NCI-H345 treated with DMSO at 0.1 percent for 48 hours (cell line): ENCODE measurements around the gene CDH22.
A peak's percentile ranks its signal among the peaks of the same experiment; 100 is the strongest.

ENCODE experiments used
- DNase-seq: peaks from one replicate; lab custom pipeline; 2025; ENCODE audit not compliant: unreplicated experiment; lab: John Stamatoyannopoulos, UW

Gene CDH22

DNA sequence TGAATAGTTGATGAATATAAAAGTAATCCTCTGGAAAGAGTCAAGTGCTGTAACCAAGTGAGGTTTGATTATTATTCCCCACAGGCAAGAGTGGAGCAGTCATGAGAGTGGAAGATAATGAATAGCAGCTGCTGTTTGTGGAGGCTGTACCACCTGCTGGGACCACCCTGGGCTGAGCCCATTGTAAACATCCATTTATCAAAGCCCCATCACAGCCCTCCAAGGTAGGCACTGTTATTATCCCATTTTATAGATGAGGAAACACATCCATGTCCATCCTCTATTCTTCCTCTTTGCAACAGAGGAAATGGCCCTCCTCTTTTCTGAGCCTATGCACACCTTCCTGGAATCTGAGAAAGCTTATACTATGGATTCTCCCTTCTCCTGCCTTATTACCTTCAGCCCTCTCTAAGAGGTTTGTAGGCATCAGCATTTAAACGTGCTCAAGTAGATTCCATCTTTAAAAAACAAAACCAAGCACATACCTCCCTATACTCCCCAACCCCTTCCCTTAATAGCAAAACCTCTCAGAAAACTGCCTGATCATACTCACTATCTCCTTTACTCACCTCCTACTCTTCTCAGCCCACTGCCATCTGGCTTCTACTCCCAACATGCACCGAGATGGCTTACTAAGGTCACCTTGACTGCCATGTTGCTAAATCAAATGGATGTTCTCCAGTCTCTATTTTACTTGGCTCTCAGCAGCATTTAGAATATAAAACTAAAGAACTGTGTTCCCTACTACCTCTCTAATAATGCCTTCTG, 37.1 kb downstream of the CDH22 start:
- DNase-seq: peak; percentile 96

DNA sequence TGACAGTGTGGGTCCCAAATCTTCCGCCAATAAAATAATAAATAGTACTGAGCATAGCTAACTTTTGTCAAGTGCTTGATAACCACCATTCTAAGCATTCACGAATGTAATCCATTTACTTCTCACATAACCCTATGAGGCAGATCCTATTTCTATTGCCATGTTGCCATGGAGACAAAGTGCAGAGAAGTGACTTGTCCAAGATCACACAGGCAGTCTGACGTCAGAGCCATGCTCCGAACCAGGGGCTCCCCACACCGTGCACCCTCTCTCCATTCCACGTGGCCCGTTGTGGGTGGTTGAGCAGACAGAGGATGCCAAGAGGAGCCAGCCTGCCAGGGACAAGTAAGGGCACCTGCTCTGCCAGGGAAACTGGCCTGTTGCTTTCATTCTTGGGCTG, 38.9 kb downstream of the CDH22 start:
- DNase-seq: no peak

DNA sequence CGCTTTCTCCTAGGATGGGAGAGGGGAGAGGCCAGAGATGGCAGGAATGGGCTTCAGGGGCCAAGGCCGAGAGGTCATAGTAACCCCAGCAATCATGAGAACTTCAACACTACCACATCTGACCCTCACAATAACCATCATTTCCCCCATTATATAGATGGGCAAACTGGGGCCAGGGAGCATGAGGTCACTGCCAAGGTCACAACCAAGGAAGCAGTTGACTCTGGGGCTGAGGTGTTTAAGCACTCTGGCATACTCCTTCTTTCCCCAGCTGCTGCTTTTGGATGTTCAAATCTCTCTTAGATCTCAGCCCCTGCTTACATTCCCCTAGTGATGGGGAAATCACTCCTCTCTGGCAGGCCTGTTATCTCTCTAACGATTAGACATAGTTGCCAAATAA, 39.6 kb downstream of the CDH22 start:
- DNase-seq: no peak

DNA sequence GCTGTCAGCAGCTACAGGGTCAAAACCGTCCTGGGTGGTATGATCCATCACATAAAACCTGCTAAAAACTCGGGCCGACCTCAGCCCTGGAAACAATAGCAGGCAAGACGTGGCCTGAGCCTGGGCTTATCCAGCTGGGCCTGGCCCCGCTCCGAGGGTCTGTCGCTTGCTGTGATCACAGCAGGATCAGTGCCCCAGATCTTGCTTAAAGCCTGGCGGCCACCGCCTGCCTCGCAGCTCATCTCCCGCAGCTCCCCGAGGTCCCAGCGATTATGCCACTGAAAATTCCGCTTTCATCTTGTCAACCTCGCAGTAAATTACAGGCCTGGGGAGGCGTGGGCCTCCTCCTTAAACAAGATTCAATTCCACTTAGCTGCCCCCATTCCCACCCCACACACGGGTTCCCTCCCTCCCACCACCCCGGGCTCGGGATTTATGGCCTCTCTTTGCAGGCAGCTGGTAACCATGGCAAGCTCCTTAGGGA, 40.1 kb downstream of the CDH22 start:
- DNase-seq: no peak

DNA sequence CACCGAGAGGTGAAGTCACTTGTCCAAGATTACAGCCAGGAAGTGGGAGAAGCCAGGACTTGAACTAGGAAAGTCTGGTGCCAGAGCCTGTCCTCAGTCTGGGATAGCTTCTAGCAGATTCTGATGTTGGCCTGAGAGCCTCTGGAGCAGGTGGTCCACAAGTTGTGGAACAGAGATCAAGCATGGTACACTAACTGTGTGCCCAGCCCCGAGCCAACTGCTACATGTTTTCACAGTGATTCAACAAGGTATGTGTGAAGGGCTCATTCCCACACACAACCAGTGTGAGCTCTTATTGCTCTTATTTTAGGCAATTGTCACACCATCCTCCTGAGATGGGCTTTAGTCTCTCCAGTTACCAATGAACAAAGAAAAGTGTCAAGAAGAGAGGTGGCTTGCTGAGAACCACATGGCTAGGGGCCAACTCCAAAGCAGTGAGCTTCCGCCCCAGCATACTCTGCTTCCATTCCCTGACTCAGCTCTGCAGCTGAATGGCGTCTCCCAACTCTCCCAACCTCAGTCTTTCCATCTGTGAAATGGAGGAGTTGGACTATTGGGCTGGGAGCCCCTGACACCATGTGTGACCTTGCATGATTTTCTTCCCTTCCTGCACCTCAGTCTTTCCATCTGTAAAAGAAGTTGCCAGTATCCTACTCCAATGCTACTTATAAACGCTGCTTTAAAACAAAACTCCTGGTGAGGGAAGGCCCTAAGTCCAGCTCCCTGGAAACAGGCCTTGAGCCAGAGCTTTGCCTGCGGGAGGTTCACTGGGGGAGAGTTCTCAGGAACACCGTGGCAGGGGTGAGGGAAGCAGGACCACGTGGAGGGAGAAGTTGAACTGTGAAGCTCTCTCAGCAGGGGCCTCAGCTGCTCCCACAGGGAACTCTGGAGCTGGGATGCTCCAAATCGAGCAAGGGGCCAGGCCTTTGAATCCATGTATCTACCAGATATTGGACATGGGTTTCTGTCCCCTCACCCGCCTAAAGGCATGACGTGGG, 40.9 kb downstream of the CDH22 start:
- peak; percentile 79 for DNase-seq

DNA sequence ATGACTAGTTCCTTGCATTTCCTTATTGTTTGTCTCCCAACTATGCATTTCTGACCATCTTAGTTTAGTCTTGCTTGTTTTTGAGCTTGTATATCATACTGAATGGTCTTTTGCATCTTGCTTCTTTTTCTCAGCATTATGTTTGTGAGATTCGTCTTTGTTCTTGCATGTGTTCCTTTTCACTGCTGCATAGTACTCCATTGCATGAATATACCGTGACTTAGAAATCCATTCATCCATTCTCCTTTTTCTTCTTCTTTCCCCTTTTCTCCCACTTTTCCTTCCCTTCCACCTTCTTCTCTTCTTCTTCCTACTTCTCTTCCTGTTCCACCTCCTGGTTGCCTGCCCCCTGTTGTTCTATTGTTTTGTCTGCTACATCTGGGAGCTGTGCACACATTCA, 42.8 kb downstream of the CDH22 start:
- no peak for DNase-seq

DNA sequence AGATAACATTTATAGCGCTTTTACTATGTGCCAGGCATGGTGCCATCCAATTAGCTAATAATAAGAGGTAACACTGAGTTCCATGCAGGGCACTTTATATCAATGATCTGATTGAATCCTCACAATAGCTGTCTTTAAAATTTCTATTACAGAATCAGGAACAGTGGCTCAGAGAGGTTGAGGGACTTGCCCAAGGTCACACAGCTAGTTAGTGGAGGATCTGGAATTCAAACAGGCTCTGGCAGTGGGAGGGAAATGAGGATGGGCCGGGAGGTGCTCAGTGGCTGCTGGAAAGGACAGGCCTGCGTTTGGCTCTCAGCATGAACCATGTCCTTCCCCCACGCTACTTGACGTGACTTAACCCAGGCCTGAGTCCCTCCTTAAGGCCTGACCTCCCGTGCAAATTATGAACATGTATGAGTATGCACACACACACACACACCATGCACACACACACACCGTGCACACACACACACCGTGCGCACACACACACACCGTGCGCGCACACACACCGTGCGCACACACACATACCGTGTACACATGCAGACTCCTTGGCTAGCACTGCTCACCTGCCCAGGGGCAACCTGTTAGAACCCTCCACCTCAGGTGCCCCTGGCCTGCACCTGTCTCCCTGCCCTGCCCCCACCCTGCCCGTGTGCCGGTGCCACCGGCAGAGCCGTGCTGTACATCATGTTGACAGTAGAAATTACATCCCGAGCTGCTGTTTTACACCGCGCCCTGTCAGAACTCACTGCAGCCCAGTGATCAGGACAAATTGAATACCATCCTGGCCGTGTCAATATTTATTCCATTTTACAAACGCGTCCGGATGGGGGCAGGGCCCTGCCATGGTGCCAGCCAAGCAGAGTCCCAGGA, 43.7 kb downstream of the CDH22 start:
- peak; percentile 18 for DNase-seq

DNA sequence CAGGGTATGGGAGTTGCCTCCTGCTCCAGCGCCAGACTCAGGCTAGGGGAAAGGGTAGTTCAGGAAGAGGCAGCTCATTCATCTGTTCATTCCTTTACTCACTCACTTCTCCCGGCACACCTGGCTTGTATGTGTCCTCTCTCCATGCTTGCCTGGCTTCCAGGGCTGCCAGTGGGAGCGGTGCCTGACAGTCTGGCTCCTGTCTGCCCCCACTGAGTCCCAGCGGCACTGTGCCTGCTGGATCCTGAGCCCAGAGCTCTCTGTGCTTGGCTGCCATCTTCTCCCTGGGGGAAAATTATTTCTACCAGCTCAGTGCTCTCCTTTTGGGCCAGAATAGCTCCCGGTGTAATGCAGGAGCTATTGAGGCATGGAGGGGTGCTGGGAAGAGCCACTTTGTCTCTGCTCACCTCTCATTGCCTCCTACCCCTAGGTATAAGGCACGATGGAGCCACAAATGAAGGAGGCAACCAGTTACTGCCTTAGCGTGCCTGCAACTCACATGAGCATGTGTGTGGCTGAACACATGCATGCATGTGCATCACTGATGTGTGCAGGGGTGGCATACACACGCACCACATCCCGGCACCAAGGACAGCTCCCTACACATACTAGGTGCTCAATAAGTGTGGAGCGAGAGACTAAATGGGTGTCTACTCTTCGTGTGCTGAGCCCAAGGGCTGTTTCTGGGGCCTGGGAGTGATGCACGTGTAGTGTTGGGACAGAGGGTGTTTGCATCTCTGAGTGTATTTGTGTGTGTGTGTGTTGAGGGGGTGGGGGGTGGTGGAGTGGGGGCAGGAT, 46.6 kb downstream of the CDH22 start:
- DNase-seq: no peak

DNA sequence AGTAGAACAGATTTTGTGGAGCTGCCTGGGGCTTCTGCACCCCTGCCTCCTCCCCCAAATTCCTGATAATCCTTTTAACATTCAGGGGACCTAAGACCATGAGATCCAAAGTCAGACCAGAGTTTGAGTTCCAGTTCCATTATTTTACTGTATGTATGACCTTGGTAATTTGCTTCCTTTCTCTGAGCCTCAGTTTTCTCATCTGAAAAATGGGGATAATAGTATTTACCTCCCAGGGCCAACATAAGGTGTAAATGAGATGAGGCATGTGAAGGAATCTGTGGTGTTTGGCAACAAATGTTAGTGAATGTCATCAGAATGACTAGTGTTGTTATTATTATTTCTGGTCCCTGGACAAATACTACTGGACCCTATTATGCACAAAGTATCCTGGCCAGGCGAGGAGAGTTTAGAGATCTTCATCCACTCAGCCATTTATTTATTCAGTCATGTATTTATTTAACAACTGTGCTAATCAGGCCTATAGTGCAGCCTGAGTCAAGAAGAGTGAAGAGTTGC, 47.3 kb downstream of the CDH22 start:
- DNase-seq: no peak

DNA sequence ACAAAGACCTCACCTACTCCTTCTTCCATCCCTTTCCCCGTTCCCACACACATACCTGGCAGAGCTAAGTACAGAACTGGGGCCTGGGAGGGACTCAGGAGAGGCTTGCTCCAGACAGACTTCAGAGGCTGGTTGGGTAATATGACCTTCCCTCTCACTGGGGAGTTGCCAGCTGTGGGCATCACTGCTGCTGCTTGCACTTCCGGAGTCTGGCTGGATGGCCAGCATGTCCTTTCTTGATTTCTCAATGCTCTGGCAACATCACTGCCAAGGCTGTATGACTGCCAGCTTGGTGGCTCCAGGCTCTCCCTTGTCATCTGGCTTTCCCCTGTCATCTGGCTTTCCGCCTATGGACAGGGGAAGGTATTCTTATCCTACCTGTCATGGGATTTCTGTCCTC, 47.8 kb downstream of the CDH22 start:
- no peak for DNase-seq

DNA sequence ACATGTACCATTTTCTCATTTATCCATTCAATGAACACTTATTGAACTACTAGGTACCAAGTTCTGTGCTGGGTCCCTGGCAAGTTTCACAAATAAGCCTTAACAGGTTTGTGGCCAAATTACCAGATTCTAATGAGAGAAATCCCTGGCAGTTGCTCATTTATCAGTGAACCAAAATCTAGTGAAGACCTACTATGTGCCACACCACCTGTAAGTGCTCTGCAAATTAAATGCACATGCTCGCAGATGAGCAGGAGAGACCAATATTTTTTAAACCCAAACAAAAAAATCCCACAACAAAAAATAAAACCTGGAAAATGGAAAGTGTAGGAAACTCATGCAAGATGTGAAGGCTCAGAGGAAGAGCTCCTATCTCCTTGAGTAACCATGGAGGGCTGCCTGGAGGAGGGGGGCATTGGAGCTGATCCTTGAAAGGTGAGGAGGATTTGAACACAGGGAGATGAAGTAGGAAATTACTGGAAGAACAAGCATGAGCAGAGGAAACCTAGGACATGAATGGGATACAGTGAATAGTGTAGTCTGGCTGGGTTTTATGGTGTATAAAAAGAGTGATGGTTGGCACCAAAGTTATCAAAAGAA, 48.9 kb downstream of the CDH22 start:
- DNase-seq: no peak

DNA sequence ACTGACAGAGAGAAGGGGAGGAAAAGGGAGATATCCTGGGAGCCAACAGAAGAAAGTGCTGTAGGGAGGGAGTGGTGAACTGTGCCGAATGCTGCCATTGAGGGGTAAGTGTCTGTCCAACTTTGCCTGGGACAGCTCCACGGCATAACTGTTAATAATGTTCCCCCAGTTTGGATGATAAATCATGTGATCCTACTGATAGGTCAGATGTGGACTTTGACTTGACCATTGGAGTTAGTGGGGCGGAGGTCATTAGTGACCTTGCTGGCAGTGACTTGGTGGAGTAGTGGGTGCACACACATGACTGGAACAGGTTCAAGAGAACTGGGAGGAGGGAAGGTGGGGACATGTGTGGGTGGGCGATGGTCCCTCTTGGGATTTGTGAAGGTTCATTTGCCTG, 50.4 kb downstream of the CDH22 start:
- DNase-seq: no peak

DNA sequence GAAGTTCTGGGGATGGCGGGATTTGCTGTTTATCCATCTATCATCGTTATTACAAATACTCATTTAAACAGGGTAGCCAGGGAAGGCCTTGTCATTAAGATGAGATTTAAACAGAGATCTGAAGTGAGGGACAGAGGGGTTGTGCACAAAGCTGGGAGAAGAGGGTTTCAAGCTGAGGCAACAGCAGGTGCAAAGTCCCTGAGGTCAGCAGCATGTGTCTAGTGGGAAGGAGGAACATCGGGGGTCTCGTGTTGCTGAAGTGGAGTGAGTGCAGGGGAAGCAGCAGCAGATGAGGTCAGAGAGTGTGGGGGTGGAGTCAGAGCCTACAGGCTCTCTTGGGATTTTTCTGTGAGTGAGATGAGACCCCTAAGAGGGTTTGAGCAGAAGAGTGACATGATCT, 52.0 kb downstream of the CDH22 start:
- DNase-seq: no peak

DNA sequence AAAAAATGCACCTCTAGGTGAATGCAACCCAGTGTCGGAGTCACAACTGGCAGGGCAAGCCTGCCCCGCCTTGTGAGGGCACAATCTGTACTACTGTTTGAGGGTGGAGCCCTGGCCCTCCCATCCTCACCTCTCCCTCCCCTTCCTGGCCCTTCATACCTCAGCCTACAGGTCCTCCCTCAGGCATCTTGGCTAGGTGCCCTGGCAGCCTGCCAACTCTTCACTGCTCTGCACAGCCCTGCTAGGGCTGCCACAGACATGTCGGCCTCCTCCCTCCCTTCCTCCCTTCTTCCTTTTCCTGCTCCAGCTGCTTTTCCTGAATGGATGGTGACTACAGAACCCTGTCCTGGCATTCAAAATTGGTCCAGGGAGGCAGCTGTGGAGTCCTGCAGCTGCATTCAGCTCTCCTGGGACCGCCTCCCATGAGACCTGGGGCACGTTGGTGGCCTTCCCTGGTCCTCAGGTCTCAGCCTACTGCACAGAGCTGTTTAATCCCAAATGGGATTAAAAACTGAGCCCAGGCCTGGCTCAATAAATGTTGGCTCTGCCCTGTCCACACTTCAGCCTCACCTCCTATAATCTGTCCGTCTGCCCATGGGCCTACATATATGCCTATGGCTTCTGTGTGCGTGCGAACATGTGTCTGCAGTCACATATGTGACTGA, 52.7 kb downstream of the CDH22 start:
- peak; percentile 99 for DNase-seq

DNA sequence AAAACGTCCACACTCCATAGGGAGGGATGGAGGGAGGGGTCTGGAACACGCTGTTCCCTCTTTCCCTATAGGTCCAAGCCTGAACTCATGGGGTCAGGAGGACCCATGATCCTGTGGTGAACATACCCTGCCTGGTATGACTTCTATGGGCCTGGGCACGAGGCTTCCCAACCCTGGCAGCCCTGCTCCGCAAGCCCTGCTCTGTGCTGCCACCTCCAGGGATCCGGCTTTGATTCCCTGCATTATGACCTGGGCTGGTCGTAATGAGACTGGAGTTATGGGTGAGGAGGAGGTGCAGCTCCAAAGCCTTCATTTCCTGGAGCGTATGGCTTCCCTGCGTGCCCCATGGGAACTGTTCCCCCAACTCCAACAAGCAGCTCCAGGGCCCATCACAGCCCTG, 54.9 kb downstream of the CDH22 start:
- no peak for DNase-seq

DNA sequence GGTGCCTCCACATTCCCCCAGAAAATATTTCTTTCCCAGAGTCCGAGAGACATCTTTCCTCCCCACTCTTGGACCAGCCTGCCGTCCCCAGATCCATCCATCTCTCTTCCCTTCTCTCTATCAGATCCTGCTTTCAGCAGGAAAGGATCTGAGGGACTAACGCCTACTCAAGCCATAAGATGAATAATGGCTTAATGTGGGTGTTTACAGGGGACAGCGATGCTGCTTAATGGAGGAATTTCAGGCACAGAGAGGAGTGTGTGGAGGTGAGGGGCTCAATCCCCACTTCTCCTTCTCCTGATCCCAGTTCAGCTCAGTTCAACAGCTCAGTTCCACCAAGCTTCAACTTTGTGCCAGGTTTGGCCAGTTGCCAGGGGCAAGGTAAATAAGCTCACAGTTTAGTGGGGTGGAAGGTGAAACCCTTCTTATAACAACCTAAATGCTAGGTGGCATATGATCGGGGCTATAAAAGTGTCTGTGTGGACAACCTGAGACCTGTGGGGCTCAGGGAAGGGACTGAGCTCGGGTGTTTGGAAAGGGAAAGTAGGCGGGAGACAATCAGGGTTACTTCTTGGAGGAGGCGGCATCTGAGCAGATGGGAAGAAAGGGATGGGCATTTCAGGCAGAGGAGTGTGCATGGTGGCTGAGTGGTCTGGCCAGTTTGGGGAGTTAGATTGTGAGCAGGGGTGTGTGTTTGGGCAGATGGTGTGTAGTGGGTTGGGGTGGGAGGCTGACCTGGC, 55.8 kb downstream of the CDH22 start:
- peak; percentile 14 for DNase-seq

DNA sequence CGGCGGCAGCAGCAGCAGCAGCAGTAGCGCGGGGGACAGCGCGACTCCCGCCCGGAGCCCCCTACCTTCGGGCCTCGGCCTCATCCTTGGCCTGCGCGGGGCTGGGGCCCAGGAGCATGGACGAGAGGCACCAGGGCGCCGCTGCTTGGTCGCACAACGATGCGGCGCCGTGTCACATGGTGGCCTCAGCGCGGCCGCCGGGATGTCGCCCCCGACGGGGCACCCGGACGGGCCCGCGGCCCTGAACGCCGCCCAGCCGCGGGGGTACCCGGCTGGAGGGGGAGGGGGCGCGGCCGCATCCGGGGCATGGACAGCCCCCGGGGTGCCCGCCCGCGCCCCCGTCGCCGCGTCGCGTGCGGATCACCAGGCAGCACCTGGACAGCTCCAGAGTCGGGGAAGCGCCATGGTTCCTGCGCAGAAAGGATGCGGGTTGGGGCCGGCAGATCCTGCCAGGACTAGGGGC, 57.1 kb downstream of the CDH22 start:
- no peak for DNase-seq

DNA sequence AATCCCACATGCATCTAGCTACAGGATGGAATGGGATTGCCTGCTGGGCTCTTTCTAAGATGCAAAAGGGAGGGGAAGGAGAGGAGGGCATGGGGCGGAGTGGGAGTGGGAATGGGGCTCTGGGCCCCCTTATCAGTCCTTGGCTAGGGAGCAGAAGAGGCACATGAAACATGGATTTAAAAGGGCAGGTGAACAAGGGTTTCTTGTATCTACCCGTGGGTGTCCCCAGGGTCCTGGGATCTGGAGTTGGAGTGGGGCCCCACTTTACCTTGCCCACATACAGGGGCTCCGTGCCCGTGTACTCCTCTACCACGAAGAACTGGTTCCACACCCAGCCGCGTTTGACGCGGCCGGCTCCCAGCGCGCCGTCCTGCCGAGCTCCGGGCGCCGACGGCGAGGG, 57.5 kb downstream of the CDH22 start:
- no peak for DNase-seq
